Suppressor macrophage treated with lipopolysaccharide for 4 hours (primary cell): ENCODE measurements around the gene TDRD9.
A peak's percentile ranks its signal among the peaks of the same experiment; 100 is the strongest.
"Not testable (repeated sequence)": the region's sequence is repeated elsewhere in the genome, so short reads cannot be mapped to it uniquely, and the experiment has no call there.

Experiments
- DNase-seq: peaks from one replicate; pipeline ENCODE4 v3.0.0-alpha.2; 2020

Gene TDRD9, protein sequence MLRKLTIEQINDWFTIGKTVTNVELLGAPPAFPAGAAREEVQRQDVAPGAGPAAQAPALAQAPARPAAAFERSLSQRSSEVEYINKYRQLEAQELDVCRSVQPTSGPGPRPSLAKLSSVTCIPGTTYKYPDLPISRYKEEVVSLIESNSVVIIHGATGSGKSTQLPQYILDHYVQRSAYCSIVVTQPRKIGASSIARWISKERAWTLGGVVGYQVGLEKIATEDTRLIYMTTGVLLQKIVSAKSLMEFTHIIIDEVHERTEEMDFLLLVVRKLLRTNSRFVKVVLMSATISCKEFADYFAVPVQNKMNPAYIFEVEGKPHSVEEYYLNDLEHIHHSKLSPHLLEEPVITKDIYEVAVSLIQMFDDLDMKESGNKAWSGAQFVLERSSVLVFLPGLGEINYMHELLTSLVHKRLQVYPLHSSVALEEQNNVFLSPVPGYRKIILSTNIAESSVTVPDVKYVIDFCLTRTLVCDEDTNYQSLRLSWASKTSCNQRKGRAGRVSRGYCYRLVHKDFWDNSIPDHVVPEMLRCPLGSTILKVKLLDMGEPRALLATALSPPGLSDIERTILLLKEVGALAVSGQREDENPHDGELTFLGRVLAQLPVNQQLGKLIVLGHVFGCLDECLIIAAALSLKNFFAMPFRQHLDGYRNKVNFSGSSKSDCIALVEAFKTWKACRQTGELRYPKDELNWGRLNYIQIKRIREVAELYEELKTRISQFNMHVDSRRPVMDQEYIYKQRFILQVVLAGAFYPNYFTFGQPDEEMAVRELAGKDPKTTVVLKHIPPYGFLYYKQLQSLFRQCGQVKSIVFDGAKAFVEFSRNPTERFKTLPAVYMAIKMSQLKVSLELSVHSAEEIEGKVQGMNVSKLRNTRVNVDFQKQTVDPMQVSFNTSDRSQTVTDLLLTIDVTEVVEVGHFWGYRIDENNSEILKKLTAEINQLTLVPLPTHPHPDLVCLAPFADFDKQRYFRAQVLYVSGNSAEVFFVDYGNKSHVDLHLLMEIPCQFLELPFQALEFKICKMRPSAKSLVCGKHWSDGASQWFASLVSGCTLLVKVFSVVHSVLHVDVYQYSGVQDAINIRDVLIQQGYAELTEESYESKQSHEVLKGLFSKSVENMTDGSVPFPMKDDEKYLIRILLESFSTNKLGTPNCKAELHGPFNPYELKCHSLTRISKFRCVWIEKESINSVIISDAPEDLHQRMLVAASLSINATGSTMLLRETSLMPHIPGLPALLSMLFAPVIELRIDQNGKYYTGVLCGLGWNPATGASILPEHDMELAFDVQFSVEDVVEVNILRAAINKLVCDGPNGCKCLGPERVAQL (N-terminal part only)

DNA sequence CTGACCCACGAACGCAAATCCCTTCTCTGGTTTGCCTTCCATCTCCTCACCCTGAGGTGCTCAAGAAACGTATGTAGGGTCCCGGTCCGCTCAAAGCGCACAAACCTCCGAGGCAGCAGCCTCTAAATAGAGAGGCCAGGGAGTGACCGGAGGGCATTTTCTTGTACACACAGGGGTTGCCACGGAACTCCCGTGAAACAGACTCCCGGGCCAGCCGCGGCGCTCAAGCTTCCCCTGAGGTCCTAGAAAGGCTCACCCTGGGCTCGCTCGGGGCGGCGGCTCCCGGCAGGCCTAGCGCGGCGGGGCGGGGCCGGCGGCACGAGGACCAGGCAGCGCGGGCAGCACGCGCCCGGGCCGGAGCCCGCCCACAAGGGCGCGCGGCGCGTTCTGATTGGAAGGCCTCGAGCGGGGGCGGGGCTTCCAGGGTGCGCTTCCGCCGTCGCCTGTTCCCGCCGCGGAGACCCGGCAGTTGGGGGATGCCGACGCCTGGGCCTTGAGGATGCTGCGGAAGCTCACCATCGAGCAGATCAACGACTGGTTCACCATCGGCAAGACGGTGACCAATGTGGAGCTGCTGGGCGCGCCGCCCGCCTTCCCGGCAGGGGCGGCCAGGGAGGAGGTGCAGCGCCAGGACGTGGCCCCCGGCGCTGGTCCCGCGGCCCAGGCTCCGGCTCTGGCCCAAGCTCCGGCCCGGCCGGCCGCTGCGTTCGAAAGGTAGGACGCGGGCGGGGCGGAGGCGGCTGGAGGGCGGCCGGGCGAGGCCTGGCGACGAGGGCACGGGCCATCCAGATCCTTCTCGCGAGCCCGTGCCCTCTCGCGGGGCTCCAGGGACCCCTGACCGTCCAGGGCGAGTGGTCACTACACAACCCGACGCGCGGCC lies at the start of gene TDRD9:
TDRD9 (plus strand) TSS at position 446 of the 880 bp plus-strand sequence; CDS start at position 500, 54 bp downstream.
- DNase-seq = no peak

DNA sequence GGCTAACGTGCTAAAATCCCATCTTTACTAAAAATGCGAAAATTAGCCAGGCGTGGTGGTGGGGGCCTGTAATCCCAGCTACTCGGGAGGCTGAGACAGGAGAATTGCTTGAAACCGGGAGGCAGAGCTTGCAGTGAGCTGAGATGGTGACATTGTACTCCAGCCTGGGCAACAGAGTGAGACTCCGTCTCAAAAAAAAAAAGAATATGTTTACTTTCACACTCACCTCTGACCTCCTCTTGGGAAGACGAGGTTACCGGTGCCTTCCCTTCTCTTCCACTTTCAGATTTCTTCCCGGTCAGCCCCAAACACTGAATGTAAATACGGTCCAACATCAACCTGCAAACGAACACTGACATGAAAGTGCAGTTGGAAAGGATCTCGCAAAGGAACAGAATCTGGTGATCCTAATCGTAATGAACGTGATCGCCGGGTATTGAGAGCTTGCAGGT lies 49.1 kb upstream of the TDRD9 start:
- no peak for DNase-seq

GRCh38 chr14:103879570-103880347 lies 48.5 kb upstream of the TDRD9 start:
- no peak for DNase-seq

- DNase-seq = peak; percentile 41
Observed at GRCh38 chr14:103880348-103881267, 47.6 kb upstream of the TDRD9 start.

GRCh38 chr14:103881268-103882201 lies 46.7 kb upstream of the TDRD9 start:
- DNase-seq = no peak

DNA sequence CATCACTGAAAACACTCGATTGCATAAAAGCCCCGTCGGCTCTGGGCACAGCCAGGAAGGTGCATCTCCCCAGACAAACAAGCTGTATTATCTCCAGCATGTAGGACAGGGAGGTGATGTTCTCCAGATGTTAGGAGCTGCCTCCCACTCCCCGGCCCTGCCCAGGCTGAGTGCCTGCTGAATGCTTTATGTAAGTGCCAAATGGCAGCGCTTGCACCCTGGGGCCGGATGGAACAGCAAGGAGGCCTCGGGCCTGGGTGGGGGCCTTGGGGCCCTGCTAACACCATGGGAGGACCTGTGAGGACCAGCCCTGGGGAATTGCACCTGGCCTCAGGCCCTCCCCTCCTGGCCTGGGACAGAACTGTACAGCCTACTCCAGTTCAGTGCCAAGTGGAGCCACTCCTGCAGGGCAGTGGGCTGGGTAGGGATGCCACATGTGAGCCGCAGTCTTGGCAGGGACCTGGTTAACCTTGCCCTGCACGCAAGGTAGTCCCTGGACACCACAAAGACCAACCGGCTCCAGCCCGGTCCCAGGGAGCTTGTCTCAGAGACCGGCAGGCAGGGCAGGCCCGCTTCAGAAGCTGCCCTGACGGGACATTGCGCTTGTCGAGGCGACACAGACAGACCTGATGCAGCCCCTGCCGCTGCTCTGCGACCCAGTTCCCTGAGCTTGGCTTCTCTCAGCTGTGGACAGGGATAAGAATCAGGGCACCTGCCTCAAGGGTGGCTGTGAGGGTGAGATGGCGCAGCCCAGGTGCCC lies 45.6 kb upstream of the TDRD9 start:
- no peak for DNase-seq

GRCh38 chr14:103883263-103883523 lies 45.1 kb upstream of the TDRD9 start:
- no peak for DNase-seq

DNA sequence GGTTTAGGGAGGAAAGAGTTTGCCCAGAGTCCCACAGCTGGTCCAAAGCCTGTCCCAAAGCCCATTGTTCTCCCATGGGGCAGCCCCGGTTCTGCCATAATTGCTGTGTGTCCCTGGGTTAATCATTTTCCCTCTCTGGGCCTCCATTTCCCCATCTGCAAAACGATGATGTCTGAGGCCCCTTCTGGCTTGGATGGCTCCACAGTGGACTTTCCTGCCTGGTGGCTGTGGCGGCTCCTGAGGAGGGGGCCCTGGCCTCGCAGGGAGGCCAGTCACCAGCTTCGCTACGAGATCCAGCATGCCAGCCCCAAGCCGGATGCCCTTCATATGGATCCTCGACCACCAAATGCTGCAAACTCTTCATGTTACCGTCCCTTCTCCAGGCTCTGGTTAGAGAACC lies 43.4 kb upstream of the TDRD9 start:
- DNase-seq = no peak

GRCh38 chr14:103885509-103885932 lies 42.7 kb upstream of the TDRD9 start:
- DNase-seq = no peak

DNA sequence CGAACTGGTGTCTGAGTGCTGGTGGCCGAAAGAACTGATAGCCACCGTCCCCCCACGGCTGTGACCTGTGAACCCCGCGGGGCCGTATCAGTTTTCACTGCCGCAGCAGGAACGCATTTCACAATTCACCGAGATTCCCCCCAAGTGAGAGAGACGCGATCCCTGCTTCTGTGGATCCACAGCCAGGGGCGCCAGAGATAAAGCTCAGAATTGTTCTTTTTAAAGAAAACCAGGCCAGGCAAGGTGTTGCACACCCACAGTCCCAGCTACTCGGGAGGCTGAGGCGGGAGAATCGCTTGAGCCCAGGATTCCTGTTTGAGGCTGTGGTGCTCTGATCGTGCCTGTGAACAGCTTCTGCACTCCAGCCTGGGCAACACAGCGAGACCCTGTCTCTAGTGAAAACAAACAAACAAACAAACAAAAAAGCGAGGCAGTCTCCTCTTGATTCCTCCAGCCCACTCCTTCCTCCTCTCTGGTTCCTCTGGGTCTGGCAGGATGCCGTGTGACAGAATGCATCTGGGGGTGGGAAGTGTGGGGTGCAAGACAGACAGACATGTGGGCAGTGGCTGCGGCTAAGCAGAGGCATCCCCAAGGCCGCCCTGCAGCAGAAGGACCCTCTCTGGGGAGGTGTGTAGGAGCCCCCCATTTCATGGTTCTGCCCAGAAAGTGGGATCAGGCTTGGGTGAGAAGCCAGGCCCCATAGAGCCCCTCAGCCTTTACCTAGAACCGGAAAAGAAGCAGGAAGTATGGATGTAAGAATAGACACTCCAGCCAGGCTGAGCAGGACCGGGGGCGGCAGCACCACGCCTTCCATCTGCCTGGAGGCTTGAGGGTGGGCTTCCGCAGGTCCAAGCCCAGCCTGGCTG lies 41.7 kb upstream of the TDRD9 start:
- peak; percentile 13 for DNase-seq

DNA sequence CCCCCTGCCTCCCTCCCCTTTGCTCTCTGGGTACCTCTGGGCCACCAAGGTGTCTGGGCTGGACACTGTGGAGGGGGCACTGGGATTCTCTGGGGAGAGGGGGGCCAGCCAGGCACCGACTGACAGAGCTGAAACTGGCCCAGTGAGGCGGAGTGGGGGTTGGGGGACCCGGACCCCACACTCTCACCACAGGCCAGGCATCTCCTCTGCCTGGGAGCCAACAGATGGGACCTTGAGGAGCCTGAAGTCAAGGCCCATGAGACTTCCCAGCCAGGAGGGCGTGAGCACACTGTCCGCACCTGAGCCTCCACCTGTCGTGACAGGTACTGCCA lies 41.1 kb upstream of the TDRD9 start:
- DNase-seq = no peak

- no peak for DNase-seq
Observed at GRCh38 chr14:103887557-103888115, 40.6 kb upstream of the TDRD9 start.

DNA sequence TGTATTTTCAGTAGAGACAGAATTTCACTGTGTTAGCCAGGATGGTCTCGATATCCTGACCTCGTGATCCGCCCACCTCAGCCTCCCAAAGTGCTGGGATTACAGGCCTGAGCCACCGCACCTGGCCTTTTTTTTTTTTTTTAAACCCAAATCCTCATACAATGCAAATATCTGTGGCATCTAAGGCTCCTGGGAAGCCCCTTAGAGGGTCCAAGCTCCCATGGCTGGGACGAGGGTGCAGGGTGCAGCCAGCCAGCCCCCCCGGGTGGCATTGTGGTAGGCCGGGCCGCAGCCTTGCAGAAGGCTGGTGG lies 39.3 kb upstream of the TDRD9 start:
- not testable (repeated sequence) for DNase-seq

GRCh38 chr14:103889313-103890051 lies 38.8 kb upstream of the TDRD9 start:
- peak; percentile 41 for DNase-seq

DNA sequence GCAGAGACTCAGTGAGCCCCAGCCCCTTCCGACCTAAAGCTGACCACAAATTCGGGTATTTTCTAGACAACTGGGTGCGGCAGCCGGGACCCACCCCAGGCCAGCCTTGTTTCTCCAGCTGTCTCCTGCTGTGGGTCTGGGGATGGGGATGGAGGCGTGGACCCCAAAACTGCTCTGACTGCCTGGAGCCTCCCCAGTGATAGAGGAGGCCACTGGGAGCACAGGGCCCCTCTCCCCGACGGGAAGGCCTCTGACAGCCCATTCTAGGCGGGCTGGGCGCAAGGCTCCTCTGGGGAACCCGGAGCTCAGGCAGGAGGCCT lies 38.2 kb upstream of the TDRD9 start:
- DNase-seq = no peak
